Coronary artery (tissue), 2 donors: ENCODE results near the gene CDC40.
A peak's percentile ranks its signal among the peaks of the same experiment; 100 is the strongest.
"Not testable (repeated sequence)": the region's sequence is repeated elsewhere in the genome, so short reads cannot be mapped to it uniquely, and the experiment has no call there.

Source experiments
- DNase-seq: peaks from one replicate; pipeline ENCODE4 v3.0.0-alpha.2; 2017; ENCODE audit warnings: low spot score
- H3K27ac ChIP-seq, 2 donors: fragments of 200-600 bp; sonication (generic); one replicate each; pipeline ENCODE4 v1.5.1; 2016 to 2019
- H3K4me3 ChIP-seq: fragments of 200-600 bp; sonication (generic); 2 replicates; pipeline ENCODE4 v1.5.1; 2016; ENCODE audit warnings: mild to moderate bottlenecking, moderate library complexity
- CTCF ChIP-seq: fragments of 200-600 bp; sonication (generic); IDR thresholded peaks from one replicate; pipeline ENCODE4 v1.5.1; 2019; ENCODE audit warnings: antibody characterized with exemption

CDC40 gene

GRCh38 chr6:110226261-110226660 is 46.0 kb downstream of the CDC40 start:
- no peak for DNase-seq
- H3K4me3 ChIP-seq = no peak overlapping the region
- no peak for TF ChIP-seq CTCF
- no peak overlapping the region for H3K27ac ChIP-seq

- no peak for TF ChIP-seq CTCF
- H3K27ac ChIP-seq = peak overlapping the region; percentile 46 to 52
- no peak for DNase-seq
- H3K4me3 ChIP-seq = no peak overlapping the region
Measured at GRCh38 chr6:110232450-110232849, 52.2 kb downstream of the CDC40 start.

GRCh38 chr6:110233770-110234374 is 53.6 kb downstream of the CDC40 start:
- peak overlapping the region in 1 of 2 donors; percentile 41 for H3K27ac ChIP-seq
- TF ChIP-seq CTCF = no peak

GRCh38 chr6:110236007-110236406 is 55.8 kb downstream of the CDC40 start:
- not testable (repeated sequence) for DNase-seq, H3K4me3 ChIP-seq, H3K27ac ChIP-seq

More at GRCh38 chr6:110233770-110234374, 53.6 kb downstream of the CDC40 start:
- no peak overlapping the region for H3K4me3 ChIP-seq
- no peak for DNase-seq

- H3K4me3 ChIP-seq = no peak overlapping the region
- TF ChIP-seq CTCF = no peak
- DNase-seq = no peak
- H3K27ac ChIP-seq = no peak overlapping the region
Measured at GRCh38 chr6:110239526-110240274, 59.5 kb downstream of the CDC40 start.

GRCh38 chr6:110244621-110245020 is 64.4 kb downstream of the CDC40 start:
- not testable (repeated sequence) for H3K27ac ChIP-seq, H3K4me3 ChIP-seq, DNase-seq

GRCh38 chr6:110246378-110246777 is 66.2 kb downstream of the CDC40 start:
- no peak for DNase-seq
- TF ChIP-seq CTCF = no peak
- no peak overlapping the region for H3K27ac ChIP-seq
- no peak overlapping the region for H3K4me3 ChIP-seq

- Histone ChIP-seq H3K27ac (no peak overlapping the region), H3K4me3 (no peak overlapping the region)
- DNase-seq = no peak
- no peak for TF ChIP-seq CTCF
Measured at GRCh38 chr6:110246900-110247546, 66.8 kb downstream of the CDC40 start.
